Measurements from ENCODE around the gene WSCD1.

Gene WSCD1

DNA sequence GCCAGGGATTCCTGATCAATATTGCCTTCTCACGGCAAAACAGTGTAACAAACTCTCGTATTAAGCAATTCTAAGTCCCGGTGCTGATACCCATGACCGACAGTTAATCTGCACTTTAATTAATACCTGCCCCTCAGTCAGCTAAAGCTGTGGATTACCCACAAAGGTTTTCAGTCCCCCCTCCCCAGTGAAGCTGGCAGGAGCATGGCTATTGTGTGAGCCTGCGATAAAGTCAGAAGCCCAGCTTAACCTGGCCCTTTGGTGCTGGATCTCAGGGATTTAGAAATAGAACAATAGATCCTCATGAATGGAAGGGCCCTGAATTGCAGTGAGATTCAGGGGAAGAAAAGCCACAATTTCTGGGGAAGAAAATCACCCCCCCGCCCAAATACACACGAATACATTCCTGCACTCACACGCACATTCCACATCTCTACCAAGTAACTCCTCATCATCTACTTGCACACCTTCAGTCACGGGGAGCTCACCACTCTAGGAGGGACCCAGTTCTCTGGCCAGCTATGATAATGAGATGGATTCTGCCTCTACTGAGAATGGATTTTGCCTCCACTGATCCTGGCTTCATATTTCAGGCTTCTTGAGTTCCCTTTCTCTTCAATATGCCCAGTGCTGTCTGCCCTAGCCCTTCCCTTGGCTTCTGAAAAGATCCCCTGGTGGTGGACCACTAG is 102.6 kb downstream of the WSCD1 start:
- no peak for DNase-seq (ENCODE audit: low read depth, low spot score)
- no peak overlapping the region for H3K4me3 ChIP-seq (ENCODE audit: low read length)

DNA sequence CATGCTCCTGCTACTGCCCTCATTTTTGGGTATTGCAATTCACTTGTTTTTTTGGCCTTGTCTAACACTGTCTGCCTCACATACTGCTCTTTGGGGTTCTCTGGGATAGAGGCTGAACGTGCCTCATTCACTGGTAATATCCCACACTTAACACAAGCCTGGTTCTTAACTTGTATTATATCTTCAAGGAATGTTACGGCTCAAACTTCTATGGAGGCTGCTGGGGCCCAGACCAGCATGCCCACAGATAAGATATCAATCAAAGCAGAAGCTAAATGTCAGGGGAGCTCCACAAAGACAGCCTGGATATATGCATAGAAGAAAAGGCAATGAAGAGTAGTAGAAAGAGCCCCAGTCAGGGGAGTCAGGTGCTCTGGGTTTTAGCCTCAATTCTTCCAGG is 103.5 kb downstream of the WSCD1 start:
- H3K4me3 ChIP-seq (ENCODE audit: low read length) = no peak overlapping the region
- no peak for DNase-seq (ENCODE audit: low read depth, low spot score)
